GM12878 (cell line): ENCODE data around the gene MDK. TPM values are rescaled to one million over a fixed set of nuclear protein-coding genes. Genes with fewer than 3 reads are reported as not detected.

ENCODE experiments used
- ASH2L ChIP-seq: fragments of 300-600, 200-600 bp; sonication (generic); IDR thresholded peaks from 2 replicates; pipeline ENCODE4 v1.6.1; 2017; ENCODE audit warnings: low read depth, mild to moderate bottlenecking, borderline replicate concordance
- BACH1 ChIP-seq: fragments of 450-650 bp; IDR thresholded peaks from 2 replicates; pipeline ENCODE4 v1.6.1; 2017; ENCODE audit warnings: mild to moderate bottlenecking, borderline replicate concordance
- BHLHE40 ChIP-seq, 2 experiments: fragments of 450-650 bp in 1 of 2; IDR thresholded peaks; 2 replicates each; pipeline ENCODE4 v1.6.1; 2011 to 2017; ENCODE audit warnings: low read depth in 2 of 2, borderline replicate concordance in 1 of 2, improper control_type of control experiment in 1 of 2, low read length in 1 of 2, mild to moderate bottlenecking in 1 of 2
- DPF2 ChIP-seq: fragments of 450-650 bp; IDR thresholded peaks from 2 replicates; pipeline ENCODE4 v1.6.1; 2017; ENCODE audit warnings: mild to moderate bottlenecking
- EED ChIP-seq: sonication (generic); IDR thresholded peaks from 2 replicates; pipeline ENCODE4 v1.6.1; 2016; ENCODE audit warnings: antibody characterized with exemption, low read depth
- IKZF2 ChIP-seq, 2 experiments: fragments of 450-650 bp; IDR thresholded peaks; 2 replicates each; pipeline ENCODE4 v1.6.1; 2017; ENCODE audit warnings: mild to moderate bottlenecking in 2 of 2, moderate library complexity in 2 of 2
- KAT2A ChIP-seq: conservative IDR thresholded peaks from 2 replicates; pipeline ENCODE4 v1.6.1; 2011; ENCODE audit warnings: low read depth, low read length; ENCODE audit not compliant: control insufficient read depth
- LARP7 ChIP-seq: fragments of 450-650 bp; IDR thresholded peaks from 2 replicates; pipeline ENCODE4 v1.6.1; 2017; ENCODE audit warnings: mild to moderate bottlenecking
- MEF2A ChIP-seq: IDR thresholded peaks from 2 replicates; pipeline ENCODE4 v1.6.1; 2011; ENCODE audit warnings: low read depth, mild to moderate bottlenecking, low read length, moderate library complexity; ENCODE audit not compliant: insufficient read depth
- MXI1 ChIP-seq: fragments of 150-350 bp; IDR thresholded peaks from 2 replicates; pipeline ENCODE4 v1.6.1; 2011; ENCODE audit warnings: low read depth, mild to moderate bottlenecking, inconsistent platforms, low read length, improper control_type of control experiment
- MYB ChIP-seq: fragments of 150-350 bp; IDR thresholded peaks from 2 replicates; pipeline ENCODE4 v1.6.1; 2014; ENCODE audit warnings: mild to moderate bottlenecking, low read depth, low read length, borderline replicate concordance
- POLR2AphosphoS5 ChIP-seq: IDR thresholded peaks from 2 replicates; pipeline ENCODE4 v1.6.1; 2011; ENCODE audit warnings: mild to moderate bottlenecking, low read length, inconsistent platforms
- RELA ChIP-seq: fragments of 450-650 bp; IDR thresholded peaks from 2 replicates; pipeline ENCODE4 v1.8.0; 2014; ENCODE audit warnings: borderline replicate concordance; ENCODE audit not compliant: partially characterized antibody
- SREBF2 ChIP-seq: IDR thresholded peaks from 2 replicates; pipeline ENCODE4 v1.6.1; 2012; ENCODE audit warnings: mild to moderate bottlenecking, low read length
- TAF1 ChIP-seq: IDR thresholded peaks from 2 replicates; pipeline ENCODE4 v1.6.1; 2011; ENCODE audit warnings: mild to moderate bottlenecking, low read depth, low read length, borderline replicate concordance
- polyA plus RNA-seq, 11 experiments: library from polyadenylated mRNA; depleted of rRNA in 4 of 11; unstranded in 6 of 11; stranded (reverse) in 5 of 11; fragments of >200 nt; fragmentation: Nextera tagmentation in 4 of 11; fragmentation: Illumina TruSeq in 1 of 11; extraction: Ambion mirVana in 4 of 11; extraction: Trizol in 1 of 11; gene quantifications; 1 replicate in 1 of 11; 2 replicates in 10 of 11; pipeline versions ENCODE4 v1.2.1 to v1.2.3, GENCODE V29; 2011 to 2016; ENCODE audit warnings: inconsistent platforms in 2 of 11, missing spikeins in 2 of 11, low read depth in 1 of 11
- total RNA-seq, 4 experiments: library from RNA; depleted of rRNA in 3 of 4; stranded (reverse); fragments of >200 nt in 3 of 4; fragmentation: Illumina TruSeq in 1 of 4; extraction: Trizol in 1 of 4; gene quantifications; 2 replicates each; pipeline versions ENCODE4 v1.2.1 to v1.2.3, GENCODE V29; 2013 to 2021
- TF ChIP-seq, protein P1 (sequence below): IDR thresholded peaks from 2 replicates; pipeline ENCODE4 v1.6.1; 2012; ENCODE audit warnings: low read depth, low read length, improper control_type of control experiment
- TF ChIP-seq, protein P2 (sequence below): IDR thresholded peaks from 2 replicates; pipeline ENCODE4 v1.6.1; 2011; ENCODE audit warnings: borderline replicate concordance, low read depth, mild to moderate bottlenecking, moderate library complexity, mixed read lengths, low read length; ENCODE audit not compliant: insufficient read depth; ENCODE audit errors: extremely low read length
- TF ChIP-seq, protein P3 (sequence below): fragments of 450-650 bp; IDR thresholded peaks from 2 replicates; pipeline ENCODE4 v1.6.1; 2018; ENCODE audit warnings: mild to moderate bottlenecking, low read depth, moderate library complexity; ENCODE audit not compliant: partially characterized antibody
- TF ChIP-seq, protein P4 (sequence below): fragments of 450-650 bp; conservative IDR thresholded peaks from 2 replicates; pipeline ENCODE4 v1.6.1; 2017; ENCODE audit warnings: mild to moderate bottlenecking, moderate library complexity
- TF ChIP-seq, protein P5 (sequence below): IDR thresholded peaks from 2 replicates; pipeline ENCODE4 v1.6.1; 2011; ENCODE audit warnings: low read depth, low read length, improper control_type of control experiment, borderline replicate concordance

MDK gene
- total and polyA plus RNA-seq, 10 of the 15 experiments (the other 5 are each of a cell fraction or from before 2014, with no cell fraction given): 0.77 to 17.8 (median 9.9) TPM

DNA sequence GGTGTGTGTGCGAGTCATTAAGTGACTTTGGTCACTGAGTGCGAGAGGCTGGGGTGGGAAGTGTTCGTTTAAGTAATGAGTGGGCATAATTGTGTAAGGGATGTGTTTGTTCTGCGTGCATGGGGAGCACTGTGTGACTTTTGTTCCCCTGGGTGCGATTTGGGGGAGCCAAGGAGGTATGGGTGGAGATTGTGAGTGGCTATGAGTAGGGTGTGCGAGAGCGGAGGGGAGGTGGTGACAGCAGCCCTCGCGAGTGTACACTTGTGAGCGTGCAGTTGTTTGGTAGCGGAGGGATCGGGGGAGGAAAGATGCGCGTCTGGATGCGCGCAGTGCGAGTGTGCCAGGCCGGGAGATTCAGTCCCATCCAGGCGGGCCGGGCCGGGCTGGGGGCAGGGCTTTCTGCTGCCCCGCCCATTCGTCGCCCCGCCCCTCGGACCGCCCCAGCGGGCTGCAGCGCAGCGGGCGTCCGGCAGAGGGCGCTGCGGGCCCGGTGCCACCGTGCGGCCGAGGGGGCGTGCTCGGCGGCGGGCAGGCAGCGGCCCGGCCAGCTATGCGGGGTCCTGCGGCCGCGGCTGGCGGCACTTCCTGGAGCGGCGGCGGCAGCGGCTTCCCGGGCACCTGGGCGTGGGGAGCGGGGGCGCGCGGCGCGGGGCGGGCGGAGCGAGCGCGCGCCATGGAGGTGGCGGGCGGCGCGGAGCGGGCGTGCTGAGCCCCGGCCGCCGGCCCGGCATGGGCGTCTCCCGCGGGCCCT is 34.4 kb upstream of the MDK start, which contains the start of gene DGKZ (continued):
- TF ChIP-seq, protein P1, sequence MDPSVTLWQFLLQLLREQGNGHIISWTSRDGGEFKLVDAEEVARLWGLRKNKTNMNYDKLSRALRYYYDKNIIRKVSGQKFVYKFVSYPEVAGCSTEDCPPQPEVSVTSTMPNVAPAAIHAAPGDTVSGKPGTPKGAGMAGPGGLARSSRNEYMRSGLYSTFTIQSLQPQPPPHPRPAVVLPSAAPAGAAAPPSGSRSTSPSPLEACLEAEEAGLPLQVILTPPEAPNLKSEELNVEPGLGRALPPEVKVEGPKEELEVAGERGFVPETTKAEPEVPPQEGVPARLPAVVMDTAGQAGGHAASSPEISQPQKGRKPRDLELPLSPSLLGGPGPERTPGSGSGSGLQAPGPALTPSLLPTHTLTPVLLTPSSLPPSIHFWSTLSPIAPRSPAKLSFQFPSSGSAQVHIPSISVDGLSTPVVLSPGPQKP: no peak
- TF ChIP-seq IKZF2 (IDR thresholded peaks at IDR 0.05) (no peak), MEF2A (peak; percentile 60; the same call in 1 of the 2 replicates), RELA (peak; percentile 80), POLR2AphosphoS5 (no peak), MXI1 (peak; percentile 42; the same call in 1 of the 2 replicates), SREBF2 (no peak), KAT2A (no peak), BACH1 (0 out of 2 replicates have a peak, but pooled peaks have one; percentile 70), LARP7 (peak; percentile 75; the same call in 1 of the 2 replicates), DPF2 (no peak), TAF1 (no peak), MYB (no peak), ASH2L (no peak), EED (no peak), BHLHE40 (IDR thresholded peaks at IDR 0.05; ENCODE audit: borderline replicate concordance in 1 of 2, low read depth in 2 of 2, low read length in 1 of 2) (peak; percentile 52 to 87; a peak in 3 of 4 replicates)
- TF ChIP-seq, protein P2, sequence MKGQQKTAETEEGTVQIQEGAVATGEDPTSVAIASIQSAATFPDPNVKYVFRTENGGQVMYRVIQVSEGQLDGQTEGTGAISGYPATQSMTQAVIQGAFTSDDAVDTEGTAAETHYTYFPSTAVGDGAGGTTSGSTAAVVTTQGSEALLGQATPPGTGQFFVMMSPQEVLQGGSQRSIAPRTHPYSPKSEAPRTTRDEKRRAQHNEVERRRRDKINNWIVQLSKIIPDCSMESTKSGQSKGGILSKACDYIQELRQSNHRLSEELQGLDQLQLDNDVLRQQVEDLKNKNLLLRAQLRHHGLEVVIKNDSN: no peak
- TF ChIP-seq, protein P3, sequence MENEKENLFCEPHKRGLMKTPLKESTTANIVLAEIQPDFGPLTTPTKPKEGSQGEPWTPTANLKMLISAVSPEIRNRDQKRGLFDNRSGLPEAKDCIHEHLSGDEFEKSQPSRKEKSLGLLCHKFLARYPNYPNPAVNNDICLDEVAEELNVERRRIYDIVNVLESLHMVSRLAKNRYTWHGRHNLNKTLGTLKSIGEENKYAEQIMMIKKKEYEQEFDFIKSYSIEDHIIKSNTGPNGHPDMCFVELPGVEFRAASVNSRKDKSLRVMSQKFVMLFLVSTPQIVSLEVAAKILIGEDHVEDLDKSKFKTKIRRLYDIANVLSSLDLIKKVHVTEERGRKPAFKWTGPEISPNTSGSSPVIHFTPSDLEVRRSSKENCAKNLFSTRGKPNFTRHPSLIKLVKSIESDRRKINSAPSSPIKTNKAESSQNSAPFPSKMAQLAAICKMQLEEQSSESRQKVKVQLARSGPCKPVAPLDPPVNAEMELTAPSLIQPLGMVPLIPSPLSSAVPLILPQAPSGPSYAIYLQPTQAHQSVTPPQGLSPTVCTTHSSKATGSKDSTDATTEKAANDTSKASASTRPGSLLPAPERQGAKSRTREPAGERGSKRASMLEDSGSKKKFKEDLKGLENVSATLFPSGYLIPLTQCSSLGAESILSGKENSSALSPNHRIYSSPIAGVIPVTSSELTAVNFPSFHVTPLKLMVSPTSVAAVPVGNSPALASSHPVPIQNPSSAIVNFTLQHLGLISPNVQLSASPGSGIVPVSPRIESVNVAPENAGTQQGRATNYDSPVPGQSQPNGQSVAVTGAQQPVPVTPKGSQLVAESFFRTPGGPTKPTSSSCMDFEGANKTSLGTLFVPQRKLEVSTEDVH: no peak
- TF ChIP-seq, protein P4, sequence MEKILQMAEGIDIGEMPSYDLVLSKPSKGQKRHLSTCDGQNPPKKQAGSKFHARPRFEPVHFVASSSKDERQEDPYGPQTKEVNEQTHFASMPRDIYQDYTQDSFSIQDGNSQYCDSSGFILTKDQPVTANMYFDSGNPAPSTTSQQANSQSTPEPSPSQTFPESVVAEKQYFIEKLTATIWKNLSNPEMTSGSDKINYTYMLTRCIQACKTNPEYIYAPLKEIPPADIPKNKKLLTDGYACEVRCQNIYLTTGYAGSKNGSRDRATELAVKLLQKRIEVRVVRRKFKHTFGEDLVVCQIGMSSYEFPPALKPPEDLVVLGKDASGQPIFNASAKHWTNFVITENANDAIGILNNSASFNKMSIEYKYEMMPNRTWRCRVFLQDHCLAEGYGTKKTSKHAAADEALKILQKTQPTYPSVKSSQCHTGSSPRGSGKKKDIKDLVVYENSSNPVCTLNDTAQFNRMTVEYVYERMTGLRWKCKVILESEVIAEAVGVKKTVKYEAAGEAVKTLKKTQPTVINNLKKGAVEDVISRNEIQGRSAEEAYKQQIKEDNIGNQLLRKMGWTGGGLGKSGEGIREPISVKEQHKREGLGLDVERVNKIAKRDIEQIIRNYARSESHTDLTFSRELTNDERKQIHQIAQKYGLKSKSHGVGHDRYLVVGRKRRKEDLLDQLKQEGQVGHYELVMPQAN: peak; percentile 68; the same call in 1 of the 2 replicates
- TF ChIP-seq, protein P5, sequence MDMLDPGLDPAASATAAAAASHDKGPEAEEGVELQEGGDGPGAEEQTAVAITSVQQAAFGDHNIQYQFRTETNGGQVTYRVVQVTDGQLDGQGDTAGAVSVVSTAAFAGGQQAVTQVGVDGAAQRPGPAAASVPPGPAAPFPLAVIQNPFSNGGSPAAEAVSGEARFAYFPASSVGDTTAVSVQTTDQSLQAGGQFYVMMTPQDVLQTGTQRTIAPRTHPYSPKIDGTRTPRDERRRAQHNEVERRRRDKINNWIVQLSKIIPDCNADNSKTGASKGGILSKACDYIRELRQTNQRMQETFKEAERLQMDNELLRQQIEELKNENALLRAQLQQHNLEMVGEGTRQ: no peak
